HTERT RPE-1 (cell line): ENCODE measurements around the gene NOS1AP.

Source experiments
- in situ Hi-C: fragments of 300-500 bp; cut with MboI; formaldehyde crosslinking; loops from 4 replicates; pipeline ENCODE4 v1.14.3; 2020; ENCODE audit warnings: low sequenced_read_pairs

The NOS1AP gene

GRCh38 chr1:162240577-162240976, 171.1 kb downstream of the NOS1AP start:
- in situ Hi-C loops: no loop called here

- in situ Hi-C loops: no loop called here
These were observed 173.3 kb downstream of the NOS1AP start for GRCh38 chr1:162242804-162243203.

GRCh38 chr1:162248854-162249535, 179.5 kb downstream of the NOS1AP start:
- in situ Hi-C loops: no loop called here

GRCh38 chr1:162250004-162250730, 180.7 kb downstream of the NOS1AP start:
- in situ Hi-C loops: no loop called here

GRCh38 chr1:162251102-162251501, 181.6 kb downstream of the NOS1AP start:
- in situ Hi-C loops: no loop called here

- in situ Hi-C loops: no loop called here
These were observed 182.7 kb downstream of the NOS1AP start for GRCh38 chr1:162252214-162252613.

- in situ Hi-C loops: no loop called here
These were observed 184.3 kb downstream of the NOS1AP start for GRCh38 chr1:162253790-162254189.

GRCh38 chr1:162256287-162256686, 186.8 kb downstream of the NOS1AP start:
- in situ Hi-C loops: no loop called here

- in situ Hi-C loops: no loop called here
These were observed 188.9 kb downstream of the NOS1AP start for GRCh38 chr1:162258394-162258793.

GRCh38 chr1:162259894-162260455, 190.5 kb downstream of the NOS1AP start:
- in situ Hi-C loops: no loop called here

GRCh38 chr1:162264108-162264507, 194.6 kb downstream of the NOS1AP start:
- in situ Hi-C loops: no loop called here

GRCh38 chr1:162265983-162266382, 196.5 kb downstream of the NOS1AP start:
- in situ Hi-C loops: no loop called here

- in situ Hi-C loops: no loop called here
These were observed 200.7 kb downstream of the NOS1AP start for GRCh38 chr1:162270016-162270770.

- in situ Hi-C loops: no loop called here
These were observed 202.5 kb downstream of the NOS1AP start for GRCh38 chr1:162271972-162272371.

GRCh38 chr1:162272419-162272818, 202.9 kb downstream of the NOS1AP start:
- in situ Hi-C loops: no loop called here

GRCh38 chr1:162275622-162276175, 206.2 kb downstream of the NOS1AP start:
- in situ Hi-C loops: no loop called here

- in situ Hi-C loops: no loop called here
These were observed 207.0 kb downstream of the NOS1AP start for GRCh38 chr1:162276493-162276892.

GRCh38 chr1:162279136-162279498, 209.6 kb downstream of the NOS1AP start:
- in situ Hi-C loops: no loop called here

- in situ Hi-C loops: no loop called here
These were observed 211.9 kb downstream of the NOS1AP start for GRCh38 chr1:162281426-162281825.

- in situ Hi-C loops: no loop called here
These were observed 214.2 kb downstream of the NOS1AP start for GRCh38 chr1:162283657-162284056.
